ENCODE measurements around the gene VEGFB. TPM values are rescaled to one million over a fixed set of nuclear protein-coding genes. Genes with fewer than 3 reads are reported as not detected.

Gene VEGFB
- total RNA-seq, 2 donors from 2014 or later, result 25.9 to 59.5 TPM

DNA sequence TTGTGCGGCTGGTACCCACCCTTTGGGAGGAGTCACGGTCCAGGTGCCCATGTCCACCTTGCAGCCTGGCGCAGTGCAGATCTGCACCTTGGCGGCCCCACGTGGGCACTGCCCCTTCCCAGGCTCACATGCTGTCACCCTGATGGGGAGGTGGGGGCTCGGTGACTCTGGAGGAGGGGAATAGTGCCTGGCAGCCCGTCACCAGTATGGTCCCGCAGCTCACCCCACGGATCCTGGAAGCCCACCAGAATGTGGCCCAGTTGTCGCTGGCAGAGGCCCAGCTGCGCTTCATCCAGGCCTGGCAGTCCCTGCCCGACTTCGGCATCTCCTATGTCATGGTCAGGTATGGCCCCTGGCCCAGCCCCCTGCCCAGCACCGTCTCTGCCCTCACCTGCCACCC lies 13.6 kb upstream of the VEGFB start:
- no peak for DNase-seq
- no peaks in the 10 kb centered on the region for H3K36me3 ChIP-seq
- H3K27ac ChIP-seq, result no peak overlapping the region
- TF ChIP-seq, protein P1, sequence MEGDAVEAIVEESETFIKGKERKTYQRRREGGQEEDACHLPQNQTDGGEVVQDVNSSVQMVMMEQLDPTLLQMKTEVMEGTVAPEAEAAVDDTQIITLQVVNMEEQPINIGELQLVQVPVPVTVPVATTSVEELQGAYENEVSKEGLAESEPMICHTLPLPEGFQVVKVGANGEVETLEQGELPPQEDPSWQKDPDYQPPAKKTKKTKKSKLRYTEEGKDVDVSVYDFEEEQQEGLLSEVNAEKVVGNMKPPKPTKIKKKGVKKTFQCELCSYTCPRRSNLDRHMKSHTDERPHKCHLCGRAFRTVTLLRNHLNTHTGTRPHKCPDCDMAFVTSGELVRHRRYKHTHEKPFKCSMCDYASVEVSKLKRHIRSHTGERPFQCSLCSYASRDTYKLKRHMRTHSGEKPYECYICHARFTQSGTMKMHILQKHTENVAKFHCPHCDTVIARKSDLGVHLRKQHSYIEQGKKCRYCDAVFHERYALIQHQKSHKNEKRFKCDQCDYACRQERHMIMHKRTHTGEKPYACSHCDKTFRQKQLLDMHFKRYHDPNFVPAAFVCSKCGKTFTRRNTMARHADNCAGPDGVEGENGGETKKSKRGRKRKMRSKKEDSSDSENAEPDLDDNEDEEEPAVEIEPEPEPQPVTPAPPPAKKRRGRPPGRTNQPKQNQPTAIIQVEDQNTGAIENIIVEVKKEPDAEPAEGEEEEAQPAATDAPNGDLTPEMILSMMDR (IDR thresholded peaks at IDR 0.05), result no peak
- H3K4me1 ChIP-seq, result peaks cover 7% of the 10 kb centered on the region
- no peaks in the 10 kb centered on the region for H3K9me3 ChIP-seq
- H3K4me3 ChIP-seq, result no peak overlapping the region
- no peaks in the 10 kb centered on the region for H3K27me3 ChIP-seq
- H3K9ac ChIP-seq (ENCODE audit: low read depth in 2 of 2, low read length in 2 of 2), result no peak overlapping the region
- intact Hi-C loops (cut with DNase I), result no loop called here

DNA sequence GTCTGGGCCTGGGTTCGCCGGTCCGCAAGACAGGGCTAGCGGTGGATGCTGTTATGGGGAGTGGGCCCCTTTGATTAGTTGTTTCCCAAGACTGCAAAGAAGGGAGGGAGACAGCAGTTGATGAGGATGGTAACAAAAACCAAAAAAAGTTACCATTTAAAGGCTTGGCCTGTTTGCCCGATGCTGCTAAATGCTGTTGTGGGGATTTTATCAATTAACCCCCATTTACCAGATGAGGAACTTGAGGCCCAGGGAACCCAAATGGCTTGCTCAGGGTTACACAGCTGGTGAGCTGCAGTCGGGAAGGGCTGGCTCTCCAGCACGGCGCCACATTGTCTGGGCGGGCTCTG lies 11.8 kb upstream of the VEGFB start:
- Histone ChIP-seq H3K4me3 (no peak overlapping the region), H3K9ac (ENCODE audit: low read depth in 2 of 2, low read length in 2 of 2) (no peak overlapping the region), H3K27ac (no peak overlapping the region), H3K27me3 (no peaks in the 10 kb centered on the region), H3K36me3 (no peaks in the 10 kb centered on the region), H3K4me1 (peaks cover 12% of the 10 kb centered on the region), H3K9me3 (no peaks in the 10 kb centered on the region)
- TF ChIP-seq, protein P1 (IDR thresholded peaks at IDR 0.05), result no peak
- intact Hi-C loops (cut with DNase I), result no loop called here
- no peak for DNase-seq

DNA sequence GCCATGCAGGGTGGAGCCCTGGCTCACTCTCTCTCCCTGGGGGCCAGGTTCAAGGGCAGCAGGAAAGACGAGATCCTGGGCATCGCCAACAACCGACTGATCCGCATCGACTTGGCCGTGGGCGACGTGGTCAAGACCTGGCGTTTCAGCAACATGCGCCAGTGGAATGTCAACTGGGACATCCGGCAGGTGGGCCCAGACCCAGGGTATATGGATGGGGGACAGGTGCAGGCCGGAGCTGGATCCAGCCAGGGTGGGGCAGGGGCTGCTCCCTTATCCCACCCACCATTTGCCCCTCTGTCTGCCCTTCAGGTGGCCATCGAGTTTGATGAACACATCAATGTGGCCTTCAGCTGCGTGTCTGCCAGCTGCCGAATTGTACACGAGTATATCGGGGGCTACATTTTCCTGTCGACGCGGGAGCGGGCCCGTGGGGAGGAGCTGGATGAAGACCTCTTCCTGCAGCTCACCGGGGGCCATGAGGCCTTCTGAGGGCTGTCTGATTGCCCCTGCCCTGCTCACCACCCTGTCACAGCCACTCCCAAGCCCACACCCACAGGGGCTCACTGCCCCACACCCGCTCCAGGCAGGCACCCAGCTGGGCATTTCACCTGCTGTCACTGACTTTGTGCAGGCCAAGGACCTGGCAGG lies 11.3 kb upstream of the VEGFB start:
- Histone ChIP-seq H3K27ac (no peak overlapping the region), H3K4me1 (peaks cover 15% of the 10 kb centered on the region)

DNA sequence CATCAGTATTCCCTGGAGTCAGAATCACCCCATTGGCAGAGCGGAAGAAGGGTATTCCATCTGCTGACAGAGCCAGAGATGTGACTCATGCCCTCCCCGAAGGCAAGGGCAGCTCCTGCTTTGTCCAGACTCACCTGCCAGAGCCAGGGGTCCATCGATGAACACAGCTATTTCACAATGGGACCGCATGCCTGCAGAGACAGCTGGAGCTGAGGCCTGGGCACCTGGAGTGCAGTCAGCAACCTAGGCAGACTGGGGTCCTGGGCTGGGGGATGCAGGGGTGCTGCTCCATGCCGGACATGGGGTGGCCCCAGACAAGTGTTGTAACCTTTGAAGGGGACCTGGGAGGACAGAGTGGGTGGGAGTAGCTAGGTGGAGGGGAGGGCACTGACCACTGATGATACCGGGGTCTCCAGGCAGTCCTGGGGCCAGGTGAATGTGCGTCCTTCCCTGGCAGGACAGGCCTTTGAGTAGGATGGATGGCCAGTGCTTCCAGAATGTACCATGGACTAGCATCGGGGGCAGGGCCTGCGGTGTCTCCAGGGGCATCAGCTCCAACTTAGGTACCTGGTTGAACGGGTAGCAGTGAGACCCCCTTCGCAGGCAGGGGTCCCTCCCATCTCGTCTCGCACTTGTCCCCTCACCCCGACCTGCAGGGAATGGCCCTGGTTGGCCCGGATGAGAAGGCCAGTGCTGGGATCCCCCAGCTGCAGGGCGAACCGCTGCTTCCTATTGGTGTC lies 10.1 kb upstream of the VEGFB start:
- DNase-seq, result no peak
- Histone ChIP-seq H3K36me3 (no peaks in the 10 kb centered on the region), H3K4me3 (no peak overlapping the region), H3K27me3 (no peaks in the 10 kb centered on the region), H3K27ac (no peak overlapping the region), H3K9ac (ENCODE audit: low read depth in 2 of 2, low read length in 2 of 2) (peak overlapping the region in 1 of 2 donors; percentile 28), H3K9me3 (no peaks in the 10 kb centered on the region), H3K4me1 (peaks cover 16% of the 10 kb centered on the region)
- intact Hi-C loops (cut with DNase I), result no loop called here
- TF ChIP-seq, protein P1 (IDR thresholded peaks at IDR 0.05), result no peak

More for the DNA sequence above, 11.3 kb upstream of the VEGFB start:
- Histone ChIP-seq H3K27me3 (no peaks in the 10 kb centered on the region), H3K9me3 (no peaks in the 10 kb centered on the region), H3K9ac (ENCODE audit: low read depth in 2 of 2, low read length in 2 of 2) (peak overlapping the region in 1 of 2 donors; percentile 34), H3K4me3 (no peak overlapping the region), H3K36me3 (no peaks in the 10 kb centered on the region)
- peak; percentile 40 for DNase-seq
- intact Hi-C loops (cut with DNase I), result no loop called here
- TF ChIP-seq, protein P1 (IDR thresholded peaks at IDR 0.05), result no peak

DNA sequence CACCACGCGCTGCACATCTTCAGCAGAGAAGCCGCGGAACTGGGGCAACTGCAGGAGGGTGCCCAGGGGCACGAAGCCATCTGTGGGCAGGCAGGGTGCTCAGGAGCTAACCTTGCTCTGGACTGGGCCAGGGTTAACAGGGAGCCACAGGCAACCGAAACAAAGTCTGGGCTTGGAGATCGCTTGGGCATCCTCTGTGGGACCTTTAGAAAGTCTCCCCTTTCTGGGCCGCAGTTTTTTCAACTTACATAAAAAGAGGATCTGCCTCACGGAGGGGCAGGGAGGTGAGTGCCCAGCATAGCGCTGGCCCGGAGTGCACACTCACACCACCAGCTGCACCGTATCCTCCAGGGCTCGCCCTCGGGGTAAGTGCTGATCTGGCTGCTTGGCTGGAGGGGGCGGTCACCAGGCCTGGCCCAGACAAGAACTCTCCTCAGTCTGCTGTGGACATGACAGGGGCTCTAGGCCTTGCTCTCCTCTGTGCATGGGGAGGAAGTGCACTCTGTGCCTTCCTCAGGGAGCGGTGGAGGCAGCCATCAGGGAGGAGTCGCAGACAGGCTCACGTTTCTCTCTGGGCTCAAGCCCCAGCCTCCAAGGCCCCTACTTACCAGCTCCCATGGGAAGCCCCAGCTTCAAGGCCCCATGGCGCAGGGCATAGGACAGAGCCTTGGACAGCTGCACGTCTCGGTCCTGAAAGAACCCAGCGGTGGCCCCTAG lies 9.3 kb upstream of the VEGFB start:
- DNase-seq, result no peak
- Histone ChIP-seq H3K36me3 (no peaks in the 10 kb centered on the region), H3K9me3 (no peaks in the 10 kb centered on the region), H3K4me1 (peaks cover 21% of the 10 kb centered on the region), H3K27ac (peak overlapping the region; percentile 83), H3K4me3 (peak overlapping the region; percentile 60), H3K27me3 (no peaks in the 10 kb centered on the region), H3K9ac (ENCODE audit: low read depth in 2 of 2, low read length in 2 of 2) (peak overlapping the region; percentile 97 to 99)
- TF ChIP-seq, protein P1 (IDR thresholded peaks at IDR 0.05), result no peak
- intact Hi-C loops (cut with DNase I), result no loop called here
